Occipital lobe (tissue), 2 donors: ENCODE measurements around the gene SRSF9. TPM values are rescaled to one million over a fixed set of nuclear protein-coding genes. Genes with fewer than 3 reads are reported as not detected.
"Not testable (repeated sequence)": the region's sequence is repeated elsewhere in the genome, so short reads cannot be mapped to it uniquely, and the experiment has no call there.

Experiments
- DNase-seq: peaks from one replicate; lab custom pipeline; 2025; lab: John Stamatoyannopoulos, UW
- total RNA-seq: library from RNA; depleted of rRNA; stranded (reverse); fragments of >200 nt; gene quantifications from one replicate; pipeline ENCODE4 v1.2.3, GENCODE V29; 2014

The SRSF9 gene
- total RNA-seq, 1 donor from 2014 or later: 87.8 TPM

DNA sequence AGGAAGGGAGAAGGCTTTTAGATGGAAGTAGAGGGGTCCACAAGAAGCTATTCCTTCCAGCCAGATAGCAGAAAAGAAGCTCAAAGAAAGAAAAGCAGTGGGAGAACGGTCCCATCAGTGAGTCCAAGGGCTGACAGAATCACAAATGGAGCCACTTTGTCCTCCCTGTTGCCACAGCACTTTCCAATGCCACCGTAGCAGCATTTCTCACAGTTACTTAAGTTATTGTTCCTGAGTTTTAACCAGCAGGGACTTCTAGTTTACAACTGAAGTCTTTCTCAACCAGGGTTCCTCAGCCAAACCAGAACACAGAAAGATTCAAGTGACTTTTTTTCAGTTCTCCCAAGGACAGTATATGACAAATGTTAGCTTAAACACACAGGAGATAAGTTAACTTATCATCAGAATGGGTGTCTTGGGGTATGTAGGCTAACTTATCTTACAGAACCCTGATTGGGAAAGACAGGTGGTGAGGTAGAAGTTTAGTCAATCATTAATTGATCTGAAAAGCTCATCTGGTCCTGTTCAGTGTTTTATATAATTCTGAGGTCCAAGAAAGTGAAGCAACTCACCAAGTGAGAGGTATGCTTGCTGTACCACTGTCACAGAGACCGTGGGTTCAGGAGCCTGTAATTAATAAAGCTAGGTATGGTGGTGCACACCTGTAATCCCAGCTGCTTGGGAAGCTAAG lies 16.3 kb downstream of the SRSF9 start:
- DNase-seq: no peak

DNA sequence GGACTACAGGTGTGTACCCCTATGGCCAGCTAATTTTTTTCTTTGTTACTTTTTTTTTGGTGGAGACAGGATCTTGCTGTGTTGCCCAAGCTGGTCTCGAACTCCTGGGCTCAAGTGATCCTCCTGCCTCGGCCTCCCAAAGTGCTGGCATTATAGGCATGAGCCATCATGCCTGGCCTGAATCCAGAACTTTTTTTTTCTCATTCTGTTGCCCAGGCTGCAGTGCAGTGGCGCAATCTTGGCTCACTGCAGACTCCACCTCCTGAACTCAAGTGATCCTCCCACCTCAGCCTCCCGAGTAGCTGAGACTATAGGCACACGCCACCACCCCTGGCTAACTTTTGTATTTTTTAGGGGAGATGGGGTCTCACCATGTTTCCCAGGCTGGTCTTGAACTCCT lies 17.0 kb downstream of the SRSF9 start:
- DNase-seq: not testable (repeated sequence)

DNA sequence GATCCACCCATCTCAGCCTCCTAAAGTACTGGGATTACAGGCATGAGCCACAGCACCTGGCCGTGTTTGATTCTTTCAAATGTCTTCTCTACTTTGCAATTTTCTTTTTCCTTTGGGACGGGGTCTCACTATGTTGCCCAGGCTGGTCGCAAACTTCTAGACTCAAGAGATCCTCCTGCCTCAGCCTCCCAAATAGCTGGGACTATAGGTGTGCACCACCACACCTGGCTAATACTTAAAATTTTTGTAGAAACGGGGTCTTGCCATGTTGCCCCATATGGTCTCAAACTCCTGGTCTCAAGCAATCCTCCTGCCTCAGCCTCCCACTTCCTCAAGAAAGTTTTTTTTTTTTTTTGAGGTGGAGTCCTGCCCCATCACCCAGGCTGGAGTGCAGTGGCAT lies 21.6 kb downstream of the SRSF9 start:
- DNase-seq: no peak

DNA sequence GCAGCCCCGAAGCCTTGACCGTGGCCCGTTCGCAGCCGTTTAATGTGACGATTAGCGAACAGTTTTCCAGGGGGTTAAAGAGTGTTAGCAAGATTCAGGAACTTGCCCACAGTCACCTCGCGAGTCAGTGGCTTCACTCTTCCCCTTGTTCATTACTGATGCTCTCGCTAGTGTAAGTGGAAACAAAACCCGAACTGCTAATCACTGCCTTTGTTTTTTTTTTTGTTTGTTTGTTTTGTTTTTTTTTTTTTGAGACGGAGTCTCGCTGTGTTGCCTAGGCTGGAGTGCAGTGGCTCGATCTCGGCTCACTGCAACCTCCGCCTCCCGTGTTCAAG lies 22.7 kb downstream of the SRSF9 start:
- not testable (repeated sequence) for DNase-seq

DNA sequence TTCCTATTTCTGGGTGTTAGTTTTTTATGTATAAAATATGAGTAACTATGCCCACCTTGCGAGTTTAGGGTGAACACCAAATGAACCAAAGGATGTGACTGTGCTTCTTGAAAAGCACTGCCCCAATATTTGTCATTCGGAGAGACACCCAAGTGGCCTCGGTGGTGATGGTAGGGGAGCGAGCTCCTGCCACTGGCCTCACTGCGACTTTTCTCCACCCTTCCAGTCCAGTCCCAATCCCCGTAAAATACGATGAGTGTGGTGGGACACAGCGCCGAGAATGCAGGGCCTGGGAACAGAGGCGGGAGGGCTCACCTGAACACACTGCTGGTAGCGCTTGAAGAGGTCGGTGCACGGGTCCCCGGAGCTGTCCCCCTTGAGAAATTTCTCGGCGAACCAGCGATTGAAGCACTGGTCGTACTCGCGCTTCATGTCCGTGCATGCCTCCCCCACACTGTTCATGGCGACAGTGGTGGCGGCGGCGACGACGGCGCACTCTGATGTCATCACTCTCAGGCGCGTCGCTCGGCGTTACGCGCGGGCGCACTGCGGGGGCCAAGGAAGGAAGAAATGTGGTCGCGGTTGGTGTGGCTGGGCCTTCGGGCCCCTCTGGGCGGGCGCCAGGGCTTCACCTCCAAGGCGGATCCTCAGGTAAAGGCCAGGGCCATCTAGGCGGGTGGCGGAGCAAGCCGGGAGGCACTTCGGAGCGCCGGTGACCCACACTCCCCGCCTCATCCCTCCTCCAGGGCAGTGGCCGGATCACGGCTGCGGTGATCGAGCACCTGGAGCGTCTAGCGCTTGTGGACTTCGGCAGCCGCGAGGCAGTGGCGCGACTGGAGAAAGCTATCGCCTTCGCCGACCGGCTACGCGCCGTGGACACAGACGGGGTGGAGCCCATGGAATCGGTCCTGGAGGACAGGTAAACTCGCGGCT lies 23.4 kb downstream of the SRSF9 start, which contains the start of the genes GATC and TRIAP1:
GATC (plus strand) TSS at position 534 of the 933 bp plus-strand sequence; CDS start at position 571, 37 bp downstream.
TRIAP1 (minus strand) TSS at position 474 of the 933 bp plus-strand sequence; CDS start at position 462, 12 bp downstream.
- DNase-seq: peak; percentile 79

DNA sequence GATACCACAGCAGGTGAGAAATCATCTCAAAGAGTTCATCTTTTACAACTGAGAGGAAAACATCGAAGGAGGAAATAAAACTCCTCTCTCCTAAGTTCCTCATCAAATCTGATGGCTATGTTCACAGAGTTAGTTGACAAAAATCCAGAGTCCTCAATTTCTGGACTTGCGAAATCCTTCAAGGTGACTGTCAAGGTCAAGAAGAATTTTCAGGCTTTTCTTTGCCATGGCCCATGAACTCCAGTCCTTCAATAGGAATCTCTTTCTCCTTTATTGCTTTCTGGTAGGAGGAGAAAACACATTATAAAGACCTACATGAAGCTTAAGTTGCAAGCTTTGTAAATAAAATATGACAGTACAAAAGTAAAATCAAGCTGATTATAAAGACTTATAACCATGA lies 24.9 kb downstream of the SRSF9 start:
- DNase-seq: no peak

DNA sequence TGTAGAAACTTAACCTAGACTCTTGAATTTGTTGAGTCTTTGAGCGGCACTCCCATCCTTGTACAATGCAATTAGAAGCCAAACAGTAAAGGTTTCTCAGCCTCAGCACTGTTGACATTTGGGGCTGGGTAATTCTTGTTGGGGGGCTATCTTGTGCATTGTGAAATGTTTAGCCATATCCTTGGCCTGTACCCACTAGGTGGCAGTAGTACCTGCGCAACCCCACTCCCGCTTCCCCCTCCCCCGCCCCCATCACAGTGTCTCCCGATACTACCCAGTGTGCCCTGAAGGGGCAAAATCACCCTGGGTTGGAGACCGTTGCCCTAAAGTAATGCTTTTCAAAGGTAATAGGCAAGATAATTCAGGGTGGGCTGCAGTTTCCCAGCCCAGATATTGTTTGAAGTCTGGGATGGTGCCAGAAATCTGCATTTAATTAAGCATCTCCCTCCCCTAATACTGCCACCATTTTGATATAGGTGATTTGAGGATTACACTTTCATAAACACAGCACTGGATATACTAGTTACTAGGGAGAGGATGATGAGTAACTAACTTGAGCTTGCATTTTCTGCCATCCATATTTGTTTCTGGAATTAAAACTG lies 29.8 kb downstream of the SRSF9 start:
- DNase-seq: no peak

DNA sequence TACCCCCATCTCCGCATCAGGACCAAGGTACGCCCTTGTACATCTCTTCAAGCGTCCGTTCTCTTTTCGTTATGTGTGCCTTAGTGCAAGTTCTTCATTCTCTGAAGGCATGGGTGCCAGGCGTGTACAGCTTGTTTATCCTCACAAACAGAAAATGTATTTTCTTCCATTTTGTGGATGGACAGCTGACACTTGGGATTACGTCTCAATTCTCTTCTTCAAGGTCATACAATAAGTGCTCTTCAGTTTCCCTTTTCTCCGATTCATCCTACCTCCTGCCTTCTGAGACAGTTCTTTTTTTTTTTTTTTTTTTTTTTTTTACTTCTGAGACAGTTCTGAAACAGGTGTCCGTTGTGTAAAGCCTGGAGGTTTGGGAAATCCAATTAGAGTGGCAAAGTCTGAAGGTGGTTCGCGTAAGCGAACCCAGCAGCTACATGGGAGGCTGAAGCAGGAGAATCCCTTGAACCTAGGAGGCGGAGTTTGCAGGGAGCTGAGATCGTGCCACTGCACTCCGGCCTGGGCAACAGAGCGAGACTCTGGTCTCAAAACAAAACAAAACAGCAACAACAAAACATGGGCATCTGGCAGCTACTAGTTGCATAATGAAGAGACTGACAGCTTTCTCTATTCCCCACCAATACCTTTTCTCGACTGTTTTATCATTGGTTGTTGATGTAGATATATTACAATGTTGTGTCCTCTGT lies 30.9 kb downstream of the SRSF9 start:
- DNase-seq: no peak

DNA sequence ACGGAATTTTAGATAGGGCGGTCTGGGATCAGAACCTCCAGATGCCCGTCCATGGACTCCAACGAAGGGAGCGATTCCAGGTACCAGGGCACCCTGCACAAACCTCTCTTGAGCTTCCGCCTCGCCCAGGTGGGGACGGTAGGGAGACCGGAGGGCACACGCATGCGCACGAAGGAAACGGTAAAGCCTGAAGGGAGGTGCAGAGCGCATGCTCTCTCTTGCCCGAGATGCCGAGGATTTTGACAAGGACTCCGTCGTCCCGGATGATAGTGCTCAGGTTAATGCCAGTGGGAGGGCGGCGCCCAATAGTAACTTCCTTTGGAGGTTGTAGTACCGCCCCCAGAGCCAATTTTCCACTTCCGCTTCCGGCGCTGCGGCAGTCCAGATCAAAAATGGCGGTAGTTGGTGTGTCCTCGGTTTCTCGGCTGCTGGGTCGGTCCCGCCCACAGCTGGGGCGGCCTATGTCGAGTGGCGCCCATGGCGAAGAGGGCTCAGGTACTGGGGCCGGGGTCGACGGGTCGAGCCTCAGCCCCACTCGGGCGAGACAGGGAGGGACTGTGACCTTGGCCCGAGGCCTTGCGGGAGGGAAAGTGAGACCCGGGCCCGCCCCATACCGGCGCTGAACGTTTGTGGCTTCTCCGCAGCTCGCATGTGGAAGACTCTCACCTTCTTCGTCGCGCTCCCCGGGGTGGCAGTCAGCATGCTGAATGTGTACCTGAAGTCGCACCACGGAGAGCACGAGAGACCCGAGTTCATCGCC lies 31.6 kb downstream of the SRSF9 start, which contains the start of gene COX6A1:
COX6A1 (plus strand) TSS at position 379 of the 760 bp plus-strand sequence; CDS start at position 393, 14 bp downstream.
- peak; percentile 94 for DNase-seq

DNA sequence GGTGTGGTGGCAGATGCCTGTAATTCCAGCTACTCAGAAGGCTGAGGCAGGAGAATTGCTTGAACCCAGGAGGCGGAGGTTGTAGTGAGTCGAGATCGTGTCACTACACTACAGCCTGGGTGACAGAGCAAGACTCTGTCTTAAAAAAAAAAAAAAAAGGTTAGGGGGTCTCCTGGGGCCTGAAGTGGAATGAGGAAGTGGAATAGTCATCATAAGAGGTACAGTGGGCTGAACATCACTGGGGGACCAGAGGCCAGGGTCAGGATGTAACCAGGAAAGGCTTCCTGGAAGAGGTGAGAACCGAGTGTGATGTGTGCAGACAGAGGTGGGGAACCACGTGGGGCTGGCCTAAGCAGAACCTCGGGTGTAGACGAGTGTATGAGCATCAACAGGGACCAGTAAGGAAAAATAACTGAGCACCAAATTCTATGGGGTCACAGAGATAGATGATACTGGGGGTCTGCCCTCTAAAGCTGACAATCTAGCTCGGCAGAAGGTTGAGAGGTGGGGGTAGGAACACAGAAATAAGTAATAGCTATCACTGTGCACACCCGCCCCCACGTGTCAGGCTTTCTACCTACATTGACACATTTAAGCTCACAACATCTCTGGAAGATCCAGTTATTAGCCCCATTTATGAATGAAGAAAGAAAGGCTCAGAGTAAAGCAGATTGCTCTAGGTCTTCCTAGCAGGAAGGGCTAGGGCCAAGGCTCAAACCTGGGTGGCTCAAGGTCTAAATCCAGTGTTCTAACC lies 36.6 kb downstream of the SRSF9 start:
- no peak for DNase-seq

DNA sequence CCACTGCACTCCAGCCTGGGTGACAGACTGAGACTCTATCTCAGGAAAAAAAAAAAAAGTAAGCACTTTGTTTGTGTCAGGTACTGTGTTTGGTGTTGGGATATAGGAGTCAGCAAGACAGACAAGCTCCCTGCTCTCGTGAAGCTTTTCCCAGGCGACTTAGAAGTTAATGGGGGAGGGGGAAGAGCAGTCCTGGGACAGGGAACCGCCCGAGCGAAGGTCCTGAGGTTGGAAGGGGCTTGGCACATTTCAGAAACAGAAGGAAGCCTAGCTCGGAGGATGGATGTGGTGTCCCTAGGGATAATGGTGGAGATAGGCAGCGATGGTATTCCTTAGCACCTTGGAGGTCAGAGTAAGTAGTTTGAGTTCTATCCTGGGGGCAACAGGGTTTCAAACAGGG lies 40.2 kb downstream of the SRSF9 start:
- DNase-seq: no peak

DNA sequence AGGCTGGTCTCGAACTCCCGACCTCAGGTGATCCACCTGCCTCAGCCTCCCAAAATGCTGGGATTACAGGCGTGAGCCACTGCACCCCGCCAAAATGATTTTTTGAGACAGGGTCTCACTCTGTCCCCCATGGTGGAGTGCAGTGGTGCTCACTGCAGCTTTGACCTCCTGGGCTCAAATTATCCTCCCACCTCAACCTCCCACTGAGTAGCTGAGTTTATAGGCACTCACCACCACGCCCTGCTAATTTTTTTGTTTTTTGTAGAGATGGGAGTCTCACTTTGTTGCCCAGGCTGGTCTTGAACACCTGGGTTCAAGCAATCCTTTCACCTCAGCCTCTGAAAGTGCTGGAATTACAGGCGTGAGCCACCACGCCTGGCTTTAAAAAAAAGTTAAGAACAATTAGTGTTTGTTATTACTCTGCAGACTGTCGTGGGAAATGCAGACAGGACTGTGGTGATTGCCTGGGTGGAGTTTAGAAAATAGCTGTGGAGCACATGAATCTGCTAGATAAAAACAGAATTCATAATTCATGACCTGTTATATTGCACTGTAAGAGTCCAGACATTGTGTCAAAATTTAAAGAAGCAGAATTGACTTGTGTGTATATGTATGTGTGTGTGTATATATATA lies 40.8 kb downstream of the SRSF9 start:
- no peak for DNase-seq

DNA sequence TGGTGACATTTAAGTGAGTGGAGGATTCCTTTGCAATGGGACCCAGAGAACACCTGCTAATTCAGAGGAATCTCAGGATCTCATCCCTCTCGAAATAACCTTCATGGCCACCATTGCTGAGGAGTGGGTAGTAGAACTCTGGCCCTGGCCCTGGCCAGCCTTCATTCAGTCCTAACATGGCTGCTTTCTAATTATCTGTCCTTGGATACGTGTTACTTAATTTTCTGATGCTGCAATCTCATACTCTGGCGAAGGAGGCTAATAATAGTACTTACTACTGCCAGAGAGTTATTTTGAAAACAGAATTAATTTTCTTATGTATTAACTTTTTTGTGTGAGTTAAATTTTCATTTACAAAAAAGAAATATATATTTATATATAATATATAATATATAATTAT lies 43.8 kb downstream of the SRSF9 start:
- DNase-seq: no peak

DNA sequence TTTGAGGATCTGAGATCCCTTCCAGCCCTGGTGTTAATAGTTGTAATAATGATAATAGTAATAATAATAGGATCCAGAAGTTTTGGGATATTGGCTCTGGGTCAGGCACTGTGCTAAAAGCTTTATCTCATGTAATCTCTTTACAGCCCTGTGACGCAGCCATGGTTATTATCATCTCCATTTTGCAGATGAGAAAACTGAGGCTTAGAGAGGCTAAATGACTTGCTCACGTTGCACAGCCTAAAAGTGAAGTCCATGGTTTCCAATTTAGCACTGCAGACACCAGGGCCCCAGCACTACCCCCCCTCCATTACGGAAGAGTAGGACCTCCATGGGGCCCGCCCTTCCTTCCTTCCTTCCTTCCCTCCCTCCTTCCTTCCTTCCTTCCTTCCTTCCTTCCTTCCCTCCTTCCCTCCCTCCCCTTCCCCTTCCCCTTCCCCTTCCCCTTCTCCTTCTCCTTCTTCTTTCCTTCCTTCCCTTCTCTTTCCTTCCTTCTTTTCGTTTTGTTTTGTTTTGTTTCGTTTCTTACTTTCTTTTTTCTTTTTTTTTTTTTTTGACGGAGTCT lies 46.6 kb downstream of the SRSF9 start:
- no peak for DNase-seq

DNA sequence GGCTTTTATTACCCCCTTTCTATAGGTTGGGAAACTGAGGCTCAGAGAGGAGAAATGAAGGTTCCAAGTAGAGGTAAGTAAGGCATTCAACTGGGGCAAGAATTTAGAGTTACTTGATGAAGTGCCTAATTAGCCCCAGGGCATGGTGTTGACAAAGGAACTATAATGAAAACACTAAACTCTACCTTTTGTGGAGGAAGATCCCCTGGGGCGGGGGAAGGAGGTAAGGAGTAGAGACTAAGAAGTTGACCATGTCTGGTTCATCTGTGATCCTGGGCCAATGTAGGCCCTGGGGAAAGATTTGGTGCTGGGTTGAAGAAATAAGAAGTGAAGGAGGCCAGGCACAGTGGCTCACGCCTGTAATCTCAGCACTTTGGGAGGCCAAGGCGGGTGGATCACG lies 47.8 kb downstream of the SRSF9 start:
- DNase-seq: no peak

DNA sequence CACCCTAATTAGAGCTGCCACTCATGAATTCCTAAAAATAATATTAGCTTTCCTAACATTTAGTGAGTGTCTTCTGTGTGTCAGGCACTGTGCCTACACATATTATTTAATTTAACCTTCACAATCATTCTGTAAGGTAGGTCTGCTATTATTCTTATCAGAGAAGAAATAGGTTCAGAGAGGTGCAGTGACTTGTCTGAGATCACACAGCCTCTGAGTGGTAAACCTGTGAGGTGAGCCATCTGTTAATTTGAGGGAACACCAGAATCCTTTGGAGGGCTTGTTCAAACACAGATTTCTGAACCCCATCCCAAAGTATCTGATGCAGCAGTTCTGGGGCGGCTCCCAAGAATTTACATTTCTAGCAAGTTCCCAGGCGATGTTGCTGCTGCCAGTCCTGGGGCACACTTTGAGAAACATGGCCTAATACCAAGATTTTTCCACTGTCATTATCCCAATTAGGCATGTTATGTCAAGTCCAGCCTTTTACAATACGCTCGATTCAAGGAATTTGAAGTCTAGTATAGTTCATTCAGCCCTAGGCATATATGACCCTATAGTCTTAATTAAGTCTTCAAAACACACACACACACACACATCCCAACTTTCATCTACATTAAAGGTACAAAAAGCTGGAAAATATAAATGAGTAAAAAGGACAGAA lies 51.5 kb downstream of the SRSF9 start:
- no peak for DNase-seq

DNA sequence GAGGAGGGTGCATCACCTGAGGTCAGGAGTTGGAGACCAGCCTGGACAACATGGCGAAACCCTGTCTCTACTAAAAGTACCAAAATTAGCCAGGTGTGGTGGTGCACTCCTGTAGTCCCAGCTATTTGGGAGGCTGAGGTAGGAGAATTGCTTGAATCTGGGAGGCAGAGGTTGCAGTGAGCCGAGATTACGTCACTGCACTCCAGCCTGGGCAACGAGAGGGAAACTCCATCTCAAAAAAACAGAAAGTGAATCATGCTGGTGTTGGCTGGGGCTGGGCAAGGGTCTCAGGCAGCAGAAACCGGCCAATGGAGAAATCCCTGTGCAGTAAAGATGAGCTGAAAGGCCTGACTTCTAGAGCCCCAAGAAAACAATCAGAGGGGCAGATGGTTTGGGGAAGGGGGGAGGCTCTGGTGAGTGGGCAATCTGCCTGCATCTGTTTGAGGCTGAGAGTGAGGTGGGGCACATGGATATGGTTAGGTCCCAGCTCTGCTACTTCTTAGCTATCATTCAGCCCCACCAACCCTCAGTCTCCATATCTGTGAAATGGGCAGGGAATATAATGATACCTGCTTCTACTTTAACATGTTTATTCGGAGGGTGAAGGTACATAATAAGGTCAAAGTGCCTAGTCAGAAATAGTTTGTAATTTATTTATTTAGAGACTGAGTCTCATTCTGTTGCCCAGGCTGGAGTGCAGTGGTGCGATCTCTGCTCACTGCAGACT lies 52.9 kb downstream of the SRSF9 start:
- no peak for DNase-seq
